DMS 273 (cell line): ENCODE results near the gene TSPAN33.
"Not testable (repeated sequence)": the region's sequence is repeated elsewhere in the genome, so short reads cannot be mapped to it uniquely, and the experiment has no call there.

Source experiments
- DNase-seq: peaks from one replicate; lab custom pipeline; 2025; ENCODE audit not compliant: unreplicated experiment; lab: John Stamatoyannopoulos, UW

TSPAN33 gene

GRCh38 chr7:129169686-129170440 is 25.4 kb downstream of the TSPAN33 start:
- no peak for DNase-seq

DNA sequence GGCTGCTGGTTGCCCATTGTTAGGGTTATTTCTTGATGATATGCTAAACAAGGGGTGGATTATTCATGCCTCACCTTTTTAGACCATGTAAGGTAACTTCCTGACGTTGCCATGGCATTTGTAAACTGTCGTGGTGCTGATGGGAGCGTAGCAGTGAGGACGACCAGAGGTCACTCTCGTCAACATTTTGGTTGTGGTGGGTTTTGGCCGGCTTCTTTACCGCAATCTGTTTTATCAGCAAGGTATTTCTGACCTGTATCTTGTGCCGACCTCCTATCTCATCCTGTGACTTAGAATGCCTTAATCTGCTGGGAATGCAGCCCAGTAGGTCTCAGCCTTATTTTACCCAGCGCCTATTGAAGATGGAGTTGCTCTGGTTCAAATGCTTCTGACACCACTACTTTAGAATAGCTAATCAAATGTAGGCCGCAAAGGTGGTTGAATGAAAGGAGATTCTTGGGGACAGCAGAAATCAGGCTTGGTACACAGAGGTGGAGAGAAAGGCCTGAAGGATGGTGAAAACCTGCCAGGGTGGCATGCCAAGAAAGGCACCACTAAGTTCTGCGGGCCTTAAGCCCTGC is 26.0 kb downstream of the TSPAN33 start:
- DNase-seq, result no peak

GRCh38 chr7:129173861-129174260 is 29.4 kb downstream of the TSPAN33 start:
- DNase-seq, result not testable (repeated sequence)

- DNase-seq, result peak; percentile 26
These were observed 32.6 kb downstream of the TSPAN33 start for GRCh38 chr7:129176916-129177710.

DNA sequence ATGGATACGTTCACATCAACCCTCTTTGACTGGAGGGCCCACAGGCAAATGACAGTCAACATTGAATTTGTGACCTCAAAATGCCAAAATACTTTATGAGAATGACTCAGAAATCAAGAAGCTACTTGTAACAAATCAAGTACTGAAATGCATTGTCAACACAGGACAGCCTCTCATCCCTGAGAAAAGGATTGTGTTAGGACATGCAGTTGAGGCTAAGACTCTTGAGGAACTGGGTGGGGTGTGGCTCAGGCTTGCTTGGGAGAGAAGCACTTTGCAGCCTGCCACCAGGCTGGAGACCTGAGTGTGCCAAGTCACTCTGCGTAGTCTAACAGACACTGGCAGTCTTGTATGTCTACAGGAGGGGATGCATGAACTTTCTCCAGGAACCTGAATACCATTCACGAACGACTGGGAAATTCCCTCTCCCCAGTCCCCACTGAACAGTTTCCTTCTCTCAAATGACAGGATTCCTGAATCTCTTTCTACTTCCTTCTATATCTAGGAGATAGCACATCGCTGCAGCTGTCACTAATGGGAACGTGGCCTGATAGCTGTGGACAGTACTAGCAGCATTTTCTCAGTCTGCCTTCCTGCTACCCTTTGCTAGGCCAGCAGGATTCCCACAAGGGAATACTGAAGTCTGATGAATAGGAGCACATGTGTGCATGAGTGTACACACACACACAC is 40.6 kb downstream of the TSPAN33 start:
- no peak for DNase-seq

- DNase-seq, result no peak
These were observed 42.3 kb downstream of the TSPAN33 start for GRCh38 chr7:129186749-129187260.

DNA sequence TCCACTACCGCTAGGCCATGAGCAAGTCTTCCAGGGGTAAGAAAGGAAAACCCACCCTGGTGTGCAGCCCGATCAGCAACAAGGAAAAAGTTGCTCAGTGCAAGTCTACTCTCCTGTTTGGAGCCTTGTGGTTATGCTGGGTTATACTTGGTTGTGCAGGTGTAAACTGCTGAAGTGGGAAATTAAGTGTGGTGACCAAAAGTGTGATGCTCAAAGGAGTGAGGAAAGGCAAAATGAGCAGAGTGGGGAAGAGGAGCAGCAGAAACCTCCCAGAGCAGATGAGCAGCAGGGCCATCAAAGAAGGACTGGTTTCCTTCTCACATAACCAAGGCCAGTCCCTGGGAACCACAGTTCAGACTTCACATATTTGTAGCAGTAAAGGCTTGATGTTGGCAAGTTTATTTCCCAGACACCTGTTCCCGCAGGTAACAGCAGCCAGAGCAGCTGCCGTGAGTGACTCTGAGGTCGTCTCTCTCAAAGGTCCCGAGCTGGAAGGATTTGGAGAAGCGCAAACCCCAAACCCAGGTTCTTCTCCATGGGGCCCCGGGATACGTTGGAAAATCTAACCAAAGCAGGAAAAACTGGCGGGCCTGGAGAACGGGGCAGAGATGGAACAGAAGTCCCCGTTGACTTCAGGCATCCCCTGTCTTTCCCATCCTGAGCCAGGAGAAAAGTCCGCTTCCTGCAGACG is 43.3 kb downstream of the TSPAN33 start:
- DNase-seq, result no peak

- DNase-seq, result peak; percentile 82
These were observed 43.9 kb downstream of the TSPAN33 start, which contains the start of gene SMO for GRCh38 chr7:129188372-129188891. TSS of gene SMO (plus strand) at chr7:129188633. CDS start at chr7:129189152, 519 bp downstream.

DNA sequence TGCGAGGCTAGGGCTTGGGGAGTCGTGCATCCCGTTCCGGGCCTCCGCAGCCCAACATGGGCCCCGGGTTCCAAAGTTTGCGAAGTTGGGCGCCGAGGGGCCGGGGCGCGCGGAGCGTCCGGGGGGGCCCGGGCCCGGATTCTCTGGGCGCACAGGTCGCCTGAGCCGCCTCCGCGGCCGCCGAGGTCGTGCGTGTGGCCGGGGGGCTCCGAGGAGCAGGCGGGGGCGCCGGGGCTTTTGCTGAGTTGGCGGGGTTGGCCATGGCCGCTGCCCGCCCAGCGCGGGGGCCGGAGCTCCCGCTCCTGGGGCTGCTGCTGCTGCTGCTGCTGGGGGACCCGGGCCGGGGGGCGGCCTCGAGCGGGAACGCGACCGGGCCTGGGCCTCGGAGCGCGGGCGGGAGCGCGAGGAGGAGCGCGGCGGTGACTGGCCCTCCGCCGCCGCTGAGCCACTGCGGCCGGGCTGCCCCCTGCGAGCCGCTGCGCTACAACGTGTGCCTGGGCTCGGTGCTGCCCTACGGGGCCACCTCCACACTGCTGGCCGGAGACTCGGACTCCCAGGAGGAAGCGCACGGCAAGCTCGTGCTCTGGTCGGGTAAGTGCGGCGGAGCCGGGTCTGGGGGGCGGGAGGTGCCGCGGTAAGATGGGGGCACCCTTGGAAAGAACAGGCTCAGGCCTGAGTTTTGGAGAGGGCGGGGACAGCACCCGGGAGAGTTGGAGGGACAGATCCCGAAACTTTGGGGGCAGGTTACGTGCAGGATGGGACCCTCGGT is 44.6 kb downstream of the TSPAN33 start:
- DNase-seq, result peak; percentile 57

- DNase-seq, result no peak
These were observed 45.3 kb downstream of the TSPAN33 start for GRCh38 chr7:129189661-129190310.

DNA sequence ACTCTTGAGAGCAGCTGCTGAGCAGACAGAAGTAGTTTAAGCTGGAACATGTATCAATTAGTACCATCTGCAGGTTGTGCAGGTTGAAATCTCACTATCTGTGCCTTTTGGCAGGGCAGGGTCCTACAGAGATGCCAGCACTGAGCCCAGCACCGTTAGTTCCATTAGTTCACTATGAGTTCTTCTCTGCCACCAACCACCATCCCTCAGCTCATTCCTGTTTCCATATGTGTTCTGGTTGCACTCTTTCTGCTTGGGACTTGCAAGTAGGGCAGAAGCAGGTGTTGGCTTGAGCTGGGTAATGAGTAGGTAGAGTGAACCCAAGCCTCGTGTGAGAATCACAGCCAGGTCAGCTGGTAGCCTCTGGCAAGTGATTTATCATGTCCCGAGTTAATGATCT is 46.8 kb downstream of the TSPAN33 start:
- DNase-seq, result no peak

GRCh38 chr7:129193892-129194291 is 49.4 kb downstream of the TSPAN33 start:
- DNase-seq, result no peak

DNA sequence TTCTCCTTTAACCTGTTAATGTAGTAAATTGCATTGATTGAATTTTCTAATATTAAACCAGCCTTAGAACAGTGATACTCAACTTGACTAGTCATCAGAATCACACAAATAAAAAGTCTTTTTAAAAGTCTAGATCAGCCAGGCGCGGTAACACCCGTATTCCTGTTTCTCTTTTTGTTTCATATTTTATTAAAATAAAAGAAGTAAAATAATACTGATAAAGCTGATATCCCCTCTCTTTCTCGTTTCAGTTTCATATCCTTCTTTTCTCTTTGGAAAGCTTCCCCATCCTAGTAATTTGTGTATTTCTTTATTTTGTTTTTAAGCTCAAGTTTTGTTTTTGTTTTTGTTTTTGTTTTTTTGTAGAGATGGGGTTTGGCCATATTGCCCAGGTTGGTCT is 53.3 kb downstream of the TSPAN33 start:
- DNase-seq, result no peak

GRCh38 chr7:129199406-129199805 is 54.9 kb downstream of the TSPAN33 start:
- DNase-seq, result no peak

GRCh38 chr7:129202058-129202777 is 57.7 kb downstream of the TSPAN33 start:
- DNase-seq, result no peak

DNA sequence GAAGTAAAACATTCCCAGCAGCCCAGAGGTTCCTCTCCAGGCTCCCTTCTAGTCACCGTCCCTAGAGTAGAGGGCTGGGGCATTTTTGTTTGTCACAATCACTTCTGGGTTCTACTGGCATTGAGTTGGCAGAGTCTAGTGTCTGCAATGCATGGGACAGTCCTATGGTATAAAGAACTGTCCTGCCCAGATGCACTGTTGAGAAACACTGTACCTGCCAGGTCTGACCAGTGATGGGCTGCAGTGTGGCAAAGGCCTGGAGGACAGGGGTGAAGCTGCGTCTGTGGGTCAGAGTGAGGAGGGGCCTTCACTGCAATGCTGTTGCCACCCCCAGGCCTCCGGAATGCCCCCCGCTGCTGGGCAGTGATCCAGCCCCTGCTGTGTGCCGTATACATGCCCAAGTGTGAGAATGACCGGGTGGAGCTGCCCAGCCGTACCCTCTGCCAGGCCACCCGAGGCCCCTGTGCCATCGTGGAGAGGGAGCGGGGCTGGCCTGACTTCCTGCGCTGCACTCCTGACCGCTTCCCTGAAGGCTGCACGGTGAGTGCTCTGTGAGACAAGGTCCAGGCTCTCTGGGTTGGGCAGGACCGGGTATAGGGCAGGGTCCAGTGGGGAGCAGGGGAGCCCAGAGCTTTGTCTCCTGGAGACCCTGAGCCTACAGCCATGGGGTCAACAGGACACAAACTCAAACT is 58.7 kb downstream of the TSPAN33 start:
- DNase-seq, result no peak

DNA sequence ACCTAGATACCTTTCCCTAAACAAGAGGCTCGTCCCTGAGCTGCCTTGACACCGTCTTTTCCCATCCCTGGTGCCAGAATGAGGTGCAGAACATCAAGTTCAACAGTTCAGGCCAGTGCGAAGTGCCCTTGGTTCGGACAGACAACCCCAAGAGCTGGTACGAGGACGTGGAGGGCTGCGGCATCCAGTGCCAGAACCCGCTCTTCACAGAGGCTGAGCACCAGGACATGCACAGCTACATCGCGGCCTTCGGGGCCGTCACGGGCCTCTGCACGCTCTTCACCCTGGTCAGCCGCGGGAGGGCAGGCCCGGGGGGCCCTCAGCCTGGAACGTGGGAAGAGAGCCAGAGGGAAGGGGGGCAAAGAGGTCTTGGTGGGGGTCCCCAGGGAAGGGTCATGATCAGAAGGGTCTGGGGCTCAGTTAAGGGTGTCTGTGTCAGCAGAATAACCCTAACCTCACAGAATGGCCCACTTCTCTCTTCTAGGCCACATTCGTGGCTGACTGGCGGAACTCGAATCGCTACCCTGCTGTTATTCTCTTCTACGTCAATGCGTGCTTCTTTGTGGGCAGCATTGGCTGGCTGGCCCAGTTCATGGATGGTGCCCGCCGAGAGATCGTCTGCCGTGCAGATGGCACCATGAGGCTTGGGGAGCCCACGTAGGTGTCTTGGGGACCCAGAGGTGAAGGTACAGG is 60.8 kb downstream of the TSPAN33 start:
- DNase-seq, result no peak
